GM19372 (cell line): ENCODE results near the gene SPATA31D3.
"Not testable (repeated sequence)": the region's sequence is repeated elsewhere in the genome, so short reads cannot be mapped to it uniquely, and the experiment has no call there.

Experiments
- ATAC-seq: cut with Tn5 transposase; IDR thresholded peaks from one replicate; pipeline ENCODE4 v1.9.1; 2021; ENCODE audit warnings: mild to moderate bottlenecking, low read depth, moderate library complexity; ENCODE audit not compliant: unreplicated experiment

Gene SPATA31D3

DNA sequence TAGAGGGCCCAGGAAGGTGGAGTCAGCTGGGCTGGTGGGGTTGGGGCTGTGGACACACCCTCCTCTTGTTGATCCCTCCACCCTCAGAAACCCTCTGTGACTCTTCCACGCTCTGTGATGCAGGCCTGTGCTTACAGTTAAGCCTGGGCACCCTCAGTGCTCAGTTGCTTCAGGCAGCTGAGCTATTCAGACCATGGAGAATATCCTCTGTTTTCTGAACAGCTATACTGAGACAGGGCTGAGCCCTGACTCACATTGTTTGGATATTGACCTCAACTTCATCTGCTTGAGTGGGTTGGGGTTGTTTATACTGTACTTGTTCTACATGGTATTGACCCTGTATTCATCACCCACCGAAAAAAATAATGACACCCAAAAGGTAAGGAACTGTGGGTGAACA lies at the start of gene SPATA31D3:
SPATA31D3 (plus strand) TSS at position 108 of the 400 bp plus-strand sequence; CDS start at position 194, 86 bp downstream.
- not testable (repeated sequence) for ATAC-seq

DNA sequence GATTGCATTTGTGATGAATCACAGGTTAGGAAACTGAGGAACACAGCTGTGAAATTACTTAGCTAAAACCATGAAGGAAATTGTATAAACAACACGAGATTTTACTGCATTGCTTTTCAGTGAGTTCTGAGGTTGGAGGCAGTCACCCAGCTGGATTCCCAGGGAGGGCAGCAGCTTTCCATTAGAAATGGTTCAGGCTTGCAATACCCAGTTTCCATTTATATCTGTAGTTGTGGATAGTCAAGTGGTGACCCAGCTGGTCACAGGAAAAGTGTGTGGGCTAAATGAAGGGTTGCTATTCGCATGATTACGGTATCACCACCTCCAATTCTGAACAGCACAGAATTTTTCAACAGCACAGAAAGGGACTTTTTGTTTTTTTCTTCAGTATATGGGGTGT lies 49.4 kb upstream of the SPATA31D3 start:
- no peak for ATAC-seq

DNA sequence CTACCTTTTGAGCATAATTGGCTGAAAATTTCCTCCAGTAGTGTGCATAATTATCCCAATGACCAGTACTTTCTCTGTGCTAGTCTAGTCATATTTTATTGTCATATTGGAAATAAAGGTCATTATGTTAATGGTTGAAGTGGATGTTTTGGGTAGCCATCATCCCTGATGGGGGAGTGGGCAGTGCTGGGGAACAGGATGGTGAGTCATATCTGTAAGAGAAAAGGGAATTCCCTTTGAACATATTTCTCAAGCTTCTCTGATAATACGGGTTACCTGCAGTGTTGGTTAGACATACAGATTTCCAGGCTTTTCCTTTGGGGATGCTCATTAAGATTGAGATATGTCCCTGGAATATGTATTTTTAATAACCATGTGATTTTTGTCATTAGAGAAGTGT lies 48.4 kb upstream of the SPATA31D3 start:
- ATAC-seq, result no peak

DNA sequence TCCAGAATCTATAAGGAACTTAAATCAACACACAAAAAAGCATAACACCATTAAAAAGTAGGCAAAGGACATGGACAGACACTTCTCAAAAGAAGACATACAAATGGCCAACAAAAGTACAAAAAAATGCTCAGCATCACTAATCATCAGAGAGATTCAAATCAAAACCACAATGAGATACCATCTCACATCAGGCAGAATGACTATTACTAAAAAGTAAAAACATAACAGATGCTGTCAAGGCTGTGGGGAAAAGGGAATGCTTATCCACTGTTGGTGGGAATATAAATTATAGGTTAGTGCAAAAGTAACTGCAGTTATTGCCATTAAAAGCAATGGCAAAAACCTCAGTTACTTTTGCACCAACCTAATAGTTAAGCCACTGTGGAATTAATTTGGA lies 47.2 kb upstream of the SPATA31D3 start:
- ATAC-seq, result no peak

DNA sequence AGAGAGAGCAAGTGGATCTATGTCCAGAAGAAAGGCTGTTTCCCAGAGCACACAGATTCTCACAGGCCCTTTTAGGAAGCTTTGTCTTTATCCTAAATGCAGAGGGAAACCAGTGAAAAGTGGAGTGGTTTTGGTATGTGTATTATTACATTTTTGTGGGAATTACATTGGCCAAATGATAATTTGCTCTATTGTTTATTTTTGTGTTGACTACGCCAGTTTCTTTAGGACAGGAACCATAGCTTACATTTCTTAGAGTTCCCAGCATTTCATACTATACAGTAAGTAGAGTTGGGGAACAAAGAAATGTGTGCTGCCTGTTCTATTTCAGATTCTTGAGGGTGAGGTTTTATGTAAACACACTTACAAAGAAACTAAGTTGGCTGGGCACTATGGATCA lies 44.4 kb upstream of the SPATA31D3 start:
- no peak for ATAC-seq

DNA sequence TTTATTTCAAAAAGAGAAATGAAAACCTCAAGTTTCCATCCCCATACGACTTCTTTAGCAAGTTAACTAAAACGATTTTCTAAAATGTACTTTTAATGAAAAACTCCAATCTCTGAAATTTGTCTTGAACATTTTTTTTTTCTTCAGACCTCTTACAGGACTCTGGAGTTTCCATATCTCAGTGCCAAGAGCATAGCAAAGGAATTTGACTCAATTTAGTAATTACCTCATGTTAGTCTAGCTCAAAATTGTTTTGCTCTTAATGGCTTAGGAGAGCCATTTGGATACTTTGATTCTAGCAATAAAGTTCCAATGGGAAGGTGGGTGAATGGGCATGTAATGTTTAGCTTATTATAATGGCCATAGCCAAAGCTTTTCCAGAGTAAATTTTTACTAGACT lies 41.1 kb upstream of the SPATA31D3 start:
- no peak for ATAC-seq

DNA sequence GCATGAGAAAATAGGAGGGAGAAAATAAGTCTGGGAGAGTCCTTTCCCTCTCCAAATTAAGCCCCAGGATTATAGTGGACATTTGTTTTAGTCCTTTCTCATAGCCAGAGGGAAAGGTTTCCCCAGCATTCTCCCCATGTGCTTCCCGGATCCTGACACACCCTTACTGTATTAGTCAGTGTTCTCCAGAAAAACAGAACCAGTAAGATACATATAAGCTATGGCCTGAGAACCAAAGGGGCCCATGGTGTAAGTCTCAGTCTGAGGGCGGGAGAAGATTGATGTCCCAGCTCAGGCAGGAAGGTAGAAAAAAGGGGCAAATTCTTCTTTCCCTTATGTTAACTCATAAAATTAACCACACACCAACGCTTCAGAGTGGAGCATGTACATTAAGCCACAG lies 40.7 kb upstream of the SPATA31D3 start:
- no peak for ATAC-seq

DNA sequence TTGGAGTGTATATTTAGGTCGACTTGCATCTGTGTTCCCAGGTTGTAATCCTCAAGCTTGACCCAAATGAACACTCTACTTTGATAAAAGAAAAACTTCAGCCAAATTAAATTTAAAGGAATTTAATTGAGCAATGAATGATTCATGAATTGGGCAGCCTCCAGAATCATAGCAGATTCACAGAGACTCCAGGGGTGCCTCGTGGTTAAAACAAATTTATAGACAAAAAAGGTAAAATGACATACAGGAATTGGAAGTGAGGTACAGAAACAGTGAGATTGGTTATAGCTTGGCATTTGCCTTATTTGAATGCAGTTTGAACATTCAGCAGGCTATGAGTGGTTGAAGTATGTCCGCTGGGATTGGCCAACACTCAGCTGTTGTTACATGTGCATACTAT lies 36.6 kb upstream of the SPATA31D3 start:
- no peak for ATAC-seq

DNA sequence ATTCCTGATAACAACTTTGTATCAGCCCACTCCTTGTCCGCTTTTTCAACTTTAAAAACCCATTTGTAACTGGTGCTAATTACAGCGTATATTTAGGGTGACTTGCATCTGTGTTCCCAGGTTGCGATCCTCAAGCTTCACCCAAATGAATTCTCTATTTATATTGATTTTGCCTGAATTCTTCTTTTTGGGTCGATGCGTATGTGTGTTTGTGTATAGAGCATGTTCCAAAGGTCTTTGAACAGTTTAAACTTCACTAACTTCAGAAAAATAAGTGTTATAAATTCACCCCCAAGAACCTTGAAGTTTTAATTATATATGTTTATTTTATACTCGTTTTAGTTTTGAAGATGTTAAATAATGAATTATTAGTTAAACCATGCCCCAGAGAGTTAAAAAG lies 31.2 kb upstream of the SPATA31D3 start:
- ATAC-seq, result no peak

DNA sequence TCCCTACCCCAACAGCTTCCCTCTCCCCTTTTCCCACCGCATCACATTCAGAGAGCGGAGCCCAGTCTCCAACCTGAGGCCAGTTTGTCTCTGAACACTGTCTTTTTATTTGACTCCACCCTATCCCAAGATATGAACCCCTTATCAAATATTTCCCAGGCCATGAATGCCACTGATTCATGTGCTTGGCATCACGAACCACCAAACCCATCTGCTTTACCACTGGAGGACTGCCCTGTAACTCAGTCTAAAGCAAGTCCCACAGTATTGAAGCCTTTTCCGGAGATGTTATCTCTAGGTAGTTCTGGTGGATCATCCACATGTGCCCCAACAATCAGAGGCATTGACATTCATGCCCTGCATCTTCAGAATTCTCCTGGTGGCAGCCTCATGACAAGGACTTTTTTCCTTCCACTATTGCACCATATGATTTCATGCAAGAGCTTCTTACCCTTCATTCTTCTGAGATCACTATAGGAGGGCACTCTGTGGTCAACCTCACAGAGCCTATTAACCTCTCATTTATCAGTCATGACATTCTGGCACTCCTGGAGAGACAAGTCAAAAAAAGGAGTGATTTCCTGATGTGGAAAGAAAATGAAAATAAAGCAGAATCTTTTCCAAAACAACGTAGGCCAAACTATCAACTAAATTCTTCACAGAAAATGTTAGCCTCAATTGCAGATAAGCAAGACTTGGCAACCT lies 27.3 kb upstream of the SPATA31D3 start:
- ATAC-seq, result no peak

DNA sequence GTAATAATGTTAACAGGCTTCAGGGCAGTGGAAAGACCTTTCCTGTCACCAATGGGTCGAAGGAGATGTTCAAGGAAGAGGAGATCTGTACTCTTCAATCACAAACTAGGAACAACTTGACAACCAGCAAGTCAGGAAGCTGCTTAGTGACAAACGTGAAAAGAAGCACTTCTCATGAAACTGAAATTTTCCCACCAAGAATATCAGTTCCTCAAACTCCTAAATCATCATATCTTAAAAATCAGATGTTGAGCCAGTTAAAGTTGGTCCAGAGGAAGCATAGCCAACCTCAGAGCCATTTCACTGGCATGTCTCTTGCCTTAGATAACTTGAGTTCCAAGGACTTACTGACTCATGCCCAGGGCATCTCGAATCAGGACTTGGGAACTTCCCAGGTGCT lies 24.8 kb upstream of the SPATA31D3 start:
- not testable (repeated sequence) for ATAC-seq

DNA sequence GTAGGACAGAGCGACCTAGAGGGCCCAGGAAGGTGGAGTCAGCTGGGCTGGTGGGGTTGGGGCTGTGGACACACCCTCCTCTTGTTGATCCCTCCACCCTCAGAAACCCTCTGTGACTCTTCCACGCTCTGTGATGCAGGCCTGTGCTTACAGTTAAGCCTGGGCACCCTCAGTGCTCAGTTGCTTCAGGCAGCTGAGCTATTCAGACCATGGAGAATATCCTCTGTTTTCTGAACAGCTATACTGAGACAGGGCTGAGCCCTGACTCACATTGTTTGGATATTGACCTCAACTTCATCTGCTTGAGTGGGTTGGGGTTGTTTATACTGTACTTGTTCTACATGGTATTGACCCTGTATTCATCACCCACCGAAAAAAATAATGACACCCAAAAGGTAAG lies 15.0 kb upstream of the SPATA31D3 start, which contains the start of gene SPATA31D4:
SPATA31D4 (plus strand) TSS at position 124 of the 400 bp plus-strand sequence; CDS start at position 210, 86 bp downstream.
- not testable (repeated sequence) for ATAC-seq

DNA sequence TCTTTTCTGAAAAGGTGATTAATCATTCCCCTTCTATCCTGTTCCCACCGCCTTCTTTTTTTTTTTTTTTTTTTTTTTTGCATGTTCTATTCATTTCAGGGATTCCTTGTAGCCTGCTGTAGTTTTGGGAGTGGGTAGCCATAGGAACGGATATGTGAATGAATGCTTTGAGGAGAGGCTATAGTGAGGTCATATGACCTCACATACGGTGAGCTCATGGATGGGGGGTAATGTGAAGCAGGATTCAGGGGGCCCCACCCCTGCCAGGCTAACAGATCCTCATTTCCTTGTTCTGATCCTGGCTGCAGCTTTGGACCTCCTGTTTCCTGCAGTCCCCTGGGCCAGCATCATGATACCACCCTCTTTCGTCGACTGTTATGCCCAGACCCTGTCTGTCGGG lies 13.2 kb upstream of the SPATA31D3 start:
- ATAC-seq, result not testable (repeated sequence)

DNA sequence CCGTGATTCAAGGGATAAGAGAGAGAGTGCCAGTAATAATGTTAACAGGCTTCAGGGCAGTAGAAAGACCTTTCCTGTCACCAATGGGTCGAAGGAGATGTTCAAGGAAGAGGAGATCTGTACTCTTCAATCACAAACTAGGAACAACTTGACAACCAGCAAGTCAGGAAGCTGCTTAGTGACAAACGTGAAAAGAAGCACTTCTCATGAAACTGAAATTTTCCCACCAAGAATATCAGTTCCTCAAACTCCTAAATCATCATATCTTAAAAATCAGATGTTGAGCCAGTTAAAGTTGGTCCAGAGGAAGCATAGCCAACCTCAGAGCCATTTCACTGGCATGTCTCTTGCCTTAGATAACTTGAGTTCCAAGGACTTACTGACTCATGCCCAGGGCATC lies 9.8 kb upstream of the SPATA31D3 start:
- ATAC-seq, result not testable (repeated sequence)

DNA sequence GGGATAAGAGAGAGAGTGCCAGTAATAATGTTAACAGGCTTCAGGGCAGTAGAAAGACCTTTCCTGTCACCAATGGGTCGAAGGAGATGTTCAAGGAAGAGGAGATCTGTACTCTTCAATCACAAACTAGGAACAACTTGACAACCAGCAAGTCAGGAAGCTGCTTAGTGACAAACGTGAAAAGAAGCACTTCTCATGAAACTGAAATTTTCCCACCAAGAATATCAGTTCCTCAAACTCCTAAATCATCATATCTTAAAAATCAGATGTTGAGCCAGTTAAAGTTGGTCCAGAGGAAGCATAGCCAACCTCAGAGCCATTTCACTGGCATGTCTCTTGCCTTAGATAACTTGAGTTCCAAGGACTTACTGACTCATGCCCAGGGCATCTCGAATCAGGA lies 5.3 kb downstream of the SPATA31D3 start:
- ATAC-seq, result not testable (repeated sequence)

DNA sequence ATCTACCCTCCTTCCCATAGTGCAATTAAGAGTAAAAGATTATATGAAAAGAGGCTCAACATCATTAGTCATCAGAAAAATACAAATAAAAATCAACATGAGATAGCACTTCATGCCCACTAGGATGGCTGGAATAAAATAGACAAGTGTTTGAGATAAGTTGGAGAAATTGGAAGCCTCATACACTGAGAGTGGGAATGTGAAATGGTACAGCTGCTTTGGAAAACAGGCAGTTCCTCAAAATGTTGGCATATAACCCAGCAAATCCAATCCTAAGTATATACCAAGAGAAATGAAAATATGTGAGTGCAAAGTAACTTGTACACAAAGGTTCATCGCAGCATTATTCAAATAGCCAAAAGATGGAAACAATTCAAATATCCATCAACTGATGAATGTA lies 9.8 kb downstream of the SPATA31D3 start:
- no peak for ATAC-seq

DNA sequence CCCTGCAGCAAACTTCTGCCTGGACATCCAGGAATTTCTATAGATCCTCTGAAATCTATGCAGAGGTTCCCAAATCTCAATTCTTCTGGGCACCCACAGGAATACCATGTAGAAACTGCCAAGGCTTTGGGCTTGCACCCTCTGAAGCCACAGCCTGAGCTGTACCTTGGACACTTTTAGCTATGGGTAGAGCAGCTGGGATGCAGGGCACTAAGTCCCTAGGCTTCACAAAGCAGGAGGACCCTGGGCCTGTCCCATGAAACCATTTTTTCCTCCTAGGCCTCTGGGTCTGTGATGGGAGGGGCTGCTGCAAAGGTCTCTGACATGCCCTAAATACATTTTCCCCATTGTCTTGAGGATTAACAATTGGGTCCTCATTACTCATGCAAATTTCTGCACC lies 12.3 kb downstream of the SPATA31D3 start:
- no peak for ATAC-seq

DNA sequence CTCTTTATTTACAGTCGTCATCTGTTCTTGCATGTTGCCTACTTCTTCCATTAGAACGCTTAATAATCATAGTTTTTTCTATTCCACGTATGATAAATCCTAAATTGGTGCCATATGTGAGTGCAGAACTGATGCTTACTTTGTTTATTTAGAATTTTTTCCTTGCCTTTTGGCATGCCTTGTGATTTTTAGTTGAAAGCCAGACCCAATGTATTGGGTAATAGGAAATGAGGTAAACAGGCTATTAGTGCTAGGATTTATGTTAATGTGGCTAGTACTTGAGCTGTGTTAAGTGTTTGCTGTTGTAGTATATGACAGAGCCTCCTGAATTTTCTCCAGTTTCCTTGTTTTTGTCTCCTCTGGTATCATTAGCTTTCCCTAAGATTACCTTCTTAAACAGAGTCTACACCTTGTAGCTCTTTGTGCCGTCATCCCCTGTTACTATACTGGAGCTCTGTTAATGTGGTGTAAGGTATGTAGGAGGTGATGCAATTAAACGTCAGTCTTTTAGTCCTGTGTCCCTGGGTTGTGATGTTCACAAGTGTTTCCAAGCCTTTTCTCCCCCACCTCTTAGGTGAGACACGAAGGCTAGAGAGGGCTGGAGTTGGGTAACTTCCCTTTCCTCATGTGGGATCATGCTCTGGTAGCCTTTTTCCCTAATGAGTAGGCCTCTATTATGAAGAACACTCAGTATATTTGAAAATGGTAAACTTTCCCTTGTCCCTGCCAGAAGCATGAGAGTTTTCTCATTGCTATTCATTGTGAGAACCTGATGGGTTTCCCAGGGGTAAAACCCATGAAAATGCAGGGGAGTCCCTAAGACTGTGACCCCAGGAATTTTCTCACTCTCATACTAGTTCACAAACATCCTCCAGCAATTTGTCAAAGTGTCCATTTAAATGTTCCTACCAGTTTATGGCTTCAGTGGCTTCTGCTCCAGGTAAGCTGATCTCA lies 21.2 kb downstream of the SPATA31D3 start:
- ATAC-seq, result no peak

DNA sequence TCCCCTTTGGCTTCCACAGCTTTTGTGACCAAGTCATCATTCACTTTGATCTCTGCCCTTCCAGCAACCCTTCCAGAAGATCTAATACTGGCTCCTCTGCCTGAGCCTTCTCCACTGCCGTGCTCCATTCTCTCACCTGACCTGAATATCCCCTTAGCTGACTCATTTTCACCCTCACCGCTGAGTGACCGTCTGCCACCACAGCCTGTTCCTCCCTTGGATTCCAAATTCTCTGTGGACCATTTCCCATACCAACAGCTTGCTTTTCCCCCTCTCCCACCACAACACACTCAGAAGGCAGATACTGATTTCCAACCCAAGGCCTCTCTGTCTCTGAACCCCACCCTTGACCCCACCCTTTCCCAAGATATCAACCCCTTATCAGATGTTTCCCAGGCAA lies 24.7 kb downstream of the SPATA31D3 start:
- no peak for ATAC-seq

DNA sequence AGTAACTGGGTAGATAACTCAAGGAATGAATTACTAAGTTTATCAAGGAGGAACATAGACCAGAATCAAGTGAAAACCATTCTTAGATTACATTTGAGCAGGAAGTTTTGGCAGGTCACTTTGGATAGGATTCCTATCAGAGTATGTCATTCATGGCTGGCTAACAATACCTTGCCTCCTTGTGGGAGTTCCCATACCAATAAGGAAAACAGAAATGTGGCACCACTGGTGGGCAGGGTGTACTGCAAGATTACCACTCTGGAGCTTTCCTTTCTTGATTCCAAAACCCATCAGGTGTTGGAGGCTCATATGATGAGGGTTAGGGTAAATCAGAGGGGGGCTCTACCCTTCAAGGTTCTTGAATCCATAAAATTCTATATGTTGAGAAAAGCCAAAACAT lies 26.7 kb downstream of the SPATA31D3 start:
- no peak for ATAC-seq

DNA sequence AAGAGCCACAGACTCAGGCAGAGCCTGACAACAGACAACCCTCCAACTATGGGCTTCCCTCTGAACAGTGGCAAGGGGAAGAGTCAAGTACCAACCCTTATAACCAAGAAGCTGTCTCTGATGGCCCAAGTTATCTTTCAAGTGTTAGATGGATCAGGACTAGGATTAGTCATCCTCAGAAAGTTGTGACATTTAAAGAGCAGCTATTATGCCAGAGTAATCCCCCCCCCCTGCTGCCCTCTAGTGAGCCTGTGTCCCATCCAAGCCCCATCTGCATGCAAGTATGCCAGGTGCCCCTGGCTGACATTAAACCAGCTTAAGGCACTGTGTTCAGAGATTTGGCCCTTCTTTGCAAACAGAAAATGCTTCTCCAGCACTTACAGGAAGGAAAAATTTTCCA lies 28.4 kb downstream of the SPATA31D3 start:
- ATAC-seq, result no peak
